Measurements from ENCODE around the gene EFHC1. TPM values are rescaled to one million over a fixed set of nuclear protein-coding genes. Genes with fewer than 3 reads are reported as not detected.

EFHC1 gene
- total RNA-seq, 1 donor from 2014 or later: 29.0 TPM

DNA sequence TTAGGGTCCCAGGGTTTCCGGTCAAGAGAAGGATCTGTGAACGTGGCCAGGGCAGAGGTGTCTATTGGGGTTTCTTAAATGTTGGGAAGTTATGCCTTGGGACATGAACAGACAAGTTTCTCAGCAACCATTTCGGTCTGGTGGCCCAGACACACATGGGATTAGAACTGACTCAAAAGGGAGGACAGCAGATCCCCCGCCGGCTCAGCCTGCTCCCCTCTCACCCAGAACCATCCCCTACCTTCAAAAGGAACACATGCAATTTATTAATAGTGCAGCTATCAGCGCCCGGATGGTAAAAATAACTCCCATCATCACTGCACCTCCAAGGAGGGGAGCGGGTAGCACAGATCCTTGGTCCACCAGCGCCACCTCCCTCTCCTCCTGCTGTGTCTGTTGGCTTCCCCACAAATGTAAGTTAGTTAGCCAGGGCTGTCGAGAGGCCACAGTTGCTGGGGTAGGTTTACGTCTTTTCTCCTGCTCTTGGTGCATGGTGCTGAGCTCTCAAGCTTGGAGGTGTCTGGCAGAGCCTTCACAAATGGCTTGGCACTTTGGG is 79.6 kb downstream of the EFHC1 start:
- Mint-ChIP-seq H3K27me3 (ENCODE audit: unreplicated experiment) (peaks cover 10% of the 10 kb centered on the region), H3K4me1 (ENCODE audit: unreplicated experiment) (peaks cover 25% of the 10 kb centered on the region), H3K27ac (ENCODE audit: unreplicated experiment) (peak overlapping the region; percentile 48), H3K4me3 (ENCODE audit: unreplicated experiment) (no peak overlapping the region), H3K9me3 (ENCODE audit: unreplicated experiment) (no peaks in the 10 kb centered on the region), H3K36me3 (ENCODE audit: low read depth, unreplicated experiment) (peaks cover 11% of the 10 kb centered on the region)
- no peak for DNase-seq (ENCODE audit: low spot score)
- TF ChIP-seq, protein P1, sequence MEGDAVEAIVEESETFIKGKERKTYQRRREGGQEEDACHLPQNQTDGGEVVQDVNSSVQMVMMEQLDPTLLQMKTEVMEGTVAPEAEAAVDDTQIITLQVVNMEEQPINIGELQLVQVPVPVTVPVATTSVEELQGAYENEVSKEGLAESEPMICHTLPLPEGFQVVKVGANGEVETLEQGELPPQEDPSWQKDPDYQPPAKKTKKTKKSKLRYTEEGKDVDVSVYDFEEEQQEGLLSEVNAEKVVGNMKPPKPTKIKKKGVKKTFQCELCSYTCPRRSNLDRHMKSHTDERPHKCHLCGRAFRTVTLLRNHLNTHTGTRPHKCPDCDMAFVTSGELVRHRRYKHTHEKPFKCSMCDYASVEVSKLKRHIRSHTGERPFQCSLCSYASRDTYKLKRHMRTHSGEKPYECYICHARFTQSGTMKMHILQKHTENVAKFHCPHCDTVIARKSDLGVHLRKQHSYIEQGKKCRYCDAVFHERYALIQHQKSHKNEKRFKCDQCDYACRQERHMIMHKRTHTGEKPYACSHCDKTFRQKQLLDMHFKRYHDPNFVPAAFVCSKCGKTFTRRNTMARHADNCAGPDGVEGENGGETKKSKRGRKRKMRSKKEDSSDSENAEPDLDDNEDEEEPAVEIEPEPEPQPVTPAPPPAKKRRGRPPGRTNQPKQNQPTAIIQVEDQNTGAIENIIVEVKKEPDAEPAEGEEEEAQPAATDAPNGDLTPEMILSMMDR (IDR thresholded peaks at IDR 0.05; ENCODE audit: unreplicated experiment): no peak

DNA sequence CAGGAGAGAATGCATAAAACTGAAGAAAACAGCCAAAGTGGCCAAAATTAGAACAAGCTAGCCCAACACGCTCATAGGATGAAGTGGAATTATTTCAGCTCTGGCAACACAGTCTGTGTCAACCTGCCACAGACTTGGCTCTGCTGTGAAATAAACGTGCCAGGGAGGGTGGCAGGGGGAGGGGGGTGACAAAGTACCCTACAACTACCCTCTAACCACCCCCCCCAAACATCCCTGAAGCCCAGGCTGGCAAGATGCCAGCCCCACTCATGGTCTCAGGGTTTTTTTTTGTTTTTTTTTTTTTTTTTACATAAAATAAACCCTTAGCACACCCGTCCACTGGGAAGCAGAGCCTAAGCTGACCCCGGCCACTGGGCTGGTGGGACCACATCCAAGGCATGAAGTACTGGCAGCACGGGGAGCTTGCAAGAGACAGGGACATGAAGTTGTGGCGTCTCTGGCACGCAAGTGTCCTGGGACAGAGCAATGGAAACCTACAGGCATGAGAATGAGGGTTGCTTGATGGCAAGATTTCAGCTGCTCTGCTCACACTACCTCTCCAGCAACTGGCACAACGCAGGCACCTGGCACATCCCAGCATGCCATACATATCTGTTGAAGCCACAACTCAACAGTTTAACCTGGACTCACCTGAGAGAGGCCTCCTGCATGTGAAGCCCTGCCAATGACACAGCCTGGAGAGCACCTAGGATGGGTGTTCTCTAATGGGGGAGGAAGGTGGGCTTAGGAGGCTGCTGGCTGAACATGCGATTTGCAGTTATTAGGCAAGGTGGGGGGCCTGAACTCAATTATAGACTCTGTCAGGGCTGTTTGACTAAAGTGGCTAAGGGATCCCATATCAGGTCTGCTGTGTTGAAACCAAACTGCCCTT is 80.3 kb downstream of the EFHC1 start:
- DNase-seq (ENCODE audit: low spot score): no peak
- no peaks in the 10 kb centered on the region for H3K9me3 Mint-ChIP-seq (ENCODE audit: unreplicated experiment)
- H3K27ac Mint-ChIP-seq (ENCODE audit: unreplicated experiment): peak overlapping the region; percentile 48
- H3K4me3 Mint-ChIP-seq (ENCODE audit: unreplicated experiment): no peak overlapping the region
- H3K27me3 Mint-ChIP-seq (ENCODE audit: unreplicated experiment): peaks cover 9% of the 10 kb centered on the region
- TF ChIP-seq, protein P1 (IDR thresholded peaks at IDR 0.05; ENCODE audit: unreplicated experiment): no peak
- peaks cover 26% of the 10 kb centered on the region for H3K4me1 Mint-ChIP-seq (ENCODE audit: unreplicated experiment)
- peaks cover 14% of the 10 kb centered on the region for H3K36me3 Mint-ChIP-seq (ENCODE audit: low read depth, unreplicated experiment)

DNA sequence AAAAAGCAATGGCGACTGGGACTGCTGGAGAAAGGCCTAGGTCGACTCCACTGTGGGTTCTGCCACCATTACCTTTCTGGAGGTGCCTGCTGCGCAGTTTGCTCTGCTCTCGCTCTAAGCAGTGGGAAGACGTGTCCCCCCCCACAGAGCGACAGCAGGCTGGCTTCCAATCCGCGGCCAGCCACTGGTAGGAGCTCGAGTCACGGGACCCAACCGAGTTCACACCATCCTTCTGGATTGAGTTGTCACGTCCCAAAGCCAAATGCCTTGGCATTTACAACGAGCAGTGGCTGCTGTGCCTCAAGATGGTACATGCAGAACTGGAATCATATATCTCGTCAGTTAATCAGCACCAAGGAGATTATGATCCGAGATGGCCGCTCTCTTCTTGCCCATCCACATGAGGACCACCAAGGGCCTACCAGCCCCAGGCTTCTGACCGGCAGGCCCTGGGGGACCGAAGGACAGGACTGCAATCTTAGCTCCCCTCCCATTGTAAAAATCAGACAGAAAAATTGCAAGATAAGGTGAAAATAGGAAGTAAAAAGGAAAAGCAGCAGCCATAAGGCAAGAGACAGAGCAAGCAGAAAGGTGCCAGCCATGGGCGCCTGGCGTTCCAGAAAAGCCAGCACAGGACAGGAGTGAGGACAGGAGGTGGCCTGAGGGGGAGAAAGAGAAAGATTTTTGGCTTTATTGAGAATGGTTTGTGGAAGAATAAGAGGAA is 82.3 kb downstream of the EFHC1 start:
- H3K27ac Mint-ChIP-seq (ENCODE audit: unreplicated experiment): peak overlapping the region; percentile 83
- peaks cover 9% of the 10 kb centered on the region for H3K27me3 Mint-ChIP-seq (ENCODE audit: unreplicated experiment)
- TF ChIP-seq, protein P1 (IDR thresholded peaks at IDR 0.05; ENCODE audit: unreplicated experiment): no peak

DNA sequence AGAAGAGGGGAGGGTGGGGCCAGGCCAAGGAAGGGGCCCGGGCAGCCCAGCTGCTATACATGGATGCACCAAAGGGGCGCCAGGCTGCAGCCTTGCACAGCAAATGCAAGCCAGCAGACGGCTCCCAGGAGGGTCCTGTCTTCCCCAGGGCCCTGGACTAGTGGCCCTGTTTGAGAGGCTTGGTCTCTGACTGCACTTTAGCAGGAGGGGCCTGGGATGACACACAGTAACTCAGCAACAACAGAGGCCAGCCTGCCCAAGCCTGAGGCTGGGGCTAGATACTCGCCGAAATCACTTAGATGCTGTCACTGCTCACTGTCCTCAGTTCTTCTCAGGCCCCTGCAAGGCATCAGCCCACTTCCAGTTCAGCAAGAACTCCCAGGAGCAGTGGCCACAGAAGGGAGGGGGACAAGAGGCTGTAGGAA is 83.2 kb downstream of the EFHC1 start:
- Mint-ChIP-seq H3K36me3 (ENCODE audit: low read depth, unreplicated experiment) (peaks cover 25% of the 10 kb centered on the region), H3K27me3 (ENCODE audit: unreplicated experiment) (peaks cover 11% of the 10 kb centered on the region), H3K9me3 (ENCODE audit: unreplicated experiment) (no peaks in the 10 kb centered on the region), H3K4me3 (ENCODE audit: unreplicated experiment) (no peak overlapping the region), H3K27ac (ENCODE audit: unreplicated experiment) (no peak overlapping the region), H3K4me1 (ENCODE audit: unreplicated experiment) (peaks cover 24% of the 10 kb centered on the region)
- peak; percentile 27 for DNase-seq (ENCODE audit: low spot score)
- TF ChIP-seq, protein P1 (IDR thresholded peaks at IDR 0.05; ENCODE audit: unreplicated experiment): peak; percentile 24

More for the DNA sequence above, 82.3 kb downstream of the EFHC1 start:
- peaks cover 17% of the 10 kb centered on the region for H3K36me3 Mint-ChIP-seq (ENCODE audit: low read depth, unreplicated experiment)
- H3K9me3 Mint-ChIP-seq (ENCODE audit: unreplicated experiment): no peaks in the 10 kb centered on the region
- H3K4me1 Mint-ChIP-seq (ENCODE audit: unreplicated experiment): peaks cover 26% of the 10 kb centered on the region
- DNase-seq (ENCODE audit: low spot score): no peak
- no peak overlapping the region for H3K4me3 Mint-ChIP-seq (ENCODE audit: unreplicated experiment)
